ENCODE measurements around the gene TBCD.

The TBCD gene

DNA sequence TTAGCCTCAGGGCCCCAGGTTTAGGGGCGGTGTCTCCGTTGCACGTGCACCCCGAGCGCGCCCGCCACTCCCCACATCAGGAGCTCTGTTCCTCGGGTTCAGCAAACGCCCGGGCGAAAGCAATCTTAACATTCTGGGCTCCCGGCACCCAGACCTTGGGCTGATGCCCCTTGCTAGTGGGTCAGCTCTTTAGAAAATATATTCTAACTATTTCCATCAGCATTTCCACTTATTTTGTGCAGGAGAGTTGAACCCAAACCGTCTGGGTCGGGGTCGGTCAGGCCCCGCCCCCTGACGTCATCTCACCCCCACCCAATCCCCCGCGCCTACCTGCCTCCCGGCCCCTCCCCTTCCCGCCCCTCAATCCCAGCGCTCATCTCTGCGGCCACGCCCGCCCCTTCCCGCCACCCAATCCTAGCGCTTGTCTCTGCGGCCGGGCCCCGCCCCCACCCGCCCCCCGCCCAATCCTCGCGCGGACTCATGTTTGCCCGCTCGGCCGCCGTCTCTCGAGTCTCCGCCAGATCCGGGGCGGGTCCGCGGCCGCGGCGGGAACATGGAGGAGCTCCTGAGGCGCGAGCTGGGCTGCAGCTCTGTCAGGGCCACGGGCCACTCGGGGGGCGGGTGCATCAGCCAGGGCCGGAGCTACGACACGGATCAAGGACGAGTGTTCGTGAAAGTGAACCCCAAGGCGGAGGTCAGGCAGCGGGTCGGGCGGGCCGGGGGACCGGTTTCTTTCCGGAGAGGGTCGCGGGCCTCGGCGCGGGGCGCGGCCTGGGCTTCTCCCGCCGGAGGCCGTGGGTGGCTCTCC is 35.5 kb upstream of the TBCD start, which contains the start of gene FN3KRP:
Gene FN3KRP (plus strand): TSS at position 504 of the 808 bp plus-strand sequence. CDS start 50 bp downstream, at position 554.
- peak; percentile 19 for DNase-seq (ENCODE audit: low read depth, low spot score)
- POLR2A ChIA-PET: interaction anchor here (1.5 kb wide), 1 partner anchor 18 kb away, joined by 3 read pairs; the partner anchor contains the start of gene RAB40B
- TF ChIP-seq CTCF (IDR thresholded peaks at IDR 0.05; ENCODE audit: insufficient read depth, low read length, missing control alignments): no peak
- CTCF ChIA-PET: interaction anchor here (0.6 kb wide), 1 partner anchor 15 kb away, joined by 4 read pairs; no protein-coding TSS in a partner anchor
- peak within 1 kb of the TSS; percentile 78 for H3K4me3 ChIP-seq (ENCODE audit: low read depth, low read length)

- ChIA-PET CTCF (interaction anchor here (0.7 kb wide), 1 partner anchor 63 kb away, joined by 3 read pairs; no protein-coding TSS in a partner anchor), POLR2A (no interaction called here)
- no peak overlapping the region for H3K4me3 ChIP-seq (ENCODE audit: low read depth, low read length)
- TF ChIP-seq CTCF (IDR thresholded peaks at IDR 0.05; ENCODE audit: insufficient read depth, low read length, missing control alignments): no peak
- DNase-seq (ENCODE audit: low read depth, low spot score): no peak
These were observed 32.7 kb upstream of the TBCD start for GRCh38 chr17:82718986-82719685.

GRCh38 chr17:82720204-82720603 is 31.7 kb upstream of the TBCD start:
- no peak for DNase-seq (ENCODE audit: low read depth, low spot score)
- POLR2A ChIA-PET: no interaction called here
- TF ChIP-seq CTCF (IDR thresholded peaks at IDR 0.05; ENCODE audit: insufficient read depth, low read length, missing control alignments): no peak
- no peak overlapping the region for H3K4me3 ChIP-seq (ENCODE audit: low read depth, low read length)
- CTCF ChIA-PET: no interaction called here

DNA sequence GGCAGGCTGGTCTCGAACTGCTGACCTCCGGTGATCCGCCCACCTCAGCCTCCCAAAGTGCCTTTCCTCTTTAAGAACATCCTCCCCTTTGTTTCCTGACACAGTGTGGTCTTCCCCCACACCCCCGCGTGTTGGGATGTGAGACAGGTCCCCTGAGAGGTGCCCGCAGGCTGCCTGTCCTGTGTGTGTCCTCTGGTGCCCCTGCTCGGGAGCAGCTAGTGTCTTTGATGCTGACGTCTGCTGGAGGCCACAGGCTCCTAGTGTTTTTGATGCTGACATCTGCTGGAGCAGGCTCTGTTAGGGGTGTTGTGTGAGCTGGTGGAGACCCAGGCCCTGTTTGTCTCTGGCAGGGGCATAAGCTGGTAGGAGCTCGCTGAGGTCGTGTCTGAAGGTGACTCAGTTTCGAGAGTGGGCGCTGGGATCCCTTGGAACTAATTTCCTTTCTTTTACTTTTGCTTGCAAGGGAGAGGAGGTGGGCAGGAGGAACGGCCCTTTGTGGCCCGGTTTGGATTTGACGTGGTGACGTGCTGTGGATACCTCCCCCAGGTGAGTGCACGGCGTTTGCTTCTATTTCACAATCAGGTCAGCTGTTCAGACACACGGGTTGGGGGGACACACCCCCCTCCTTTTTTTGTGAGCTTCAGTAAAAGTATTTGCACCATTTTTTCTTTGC is 29.4 kb upstream of the TBCD start:
- DNase-seq (ENCODE audit: low read depth, low spot score): no peak
- TF ChIP-seq CTCF (IDR thresholded peaks at IDR 0.05; ENCODE audit: insufficient read depth, low read length, missing control alignments): no peak
- ChIA-PET POLR2A (interaction anchor here (0.7 kb wide), 1 partner anchor 10 kb away, joined by 3 read pairs; no protein-coding TSS in a partner anchor), CTCF (no interaction called here)
- no peak overlapping the region for H3K4me3 ChIP-seq (ENCODE audit: low read depth, low read length)

GRCh38 chr17:82723169-82723807 is 28.6 kb upstream of the TBCD start:
- no peak for DNase-seq (ENCODE audit: low read depth, low spot score)
- ChIA-PET POLR2A (no interaction called here), CTCF (no interaction called here)
- H3K4me3 ChIP-seq (ENCODE audit: low read depth, low read length): no peak overlapping the region
- TF ChIP-seq CTCF (IDR thresholded peaks at IDR 0.05; ENCODE audit: insufficient read depth, low read length, missing control alignments): no peak
